GM18498 (cell line): ENCODE data around the gene RS1.

Source experiments
- ATAC-seq: cut with Tn5 transposase; IDR thresholded peaks from one replicate; pipeline ENCODE4 v1.9.1; 2021; ENCODE audit warnings: mild to moderate bottlenecking, moderate library complexity; ENCODE audit not compliant: unreplicated experiment

RS1 gene

GRCh38 chrX:18672008-18672407, at the start of gene RS1:
TSS of gene RS1 (minus strand) at chrX:18672108. CDS start at chrX:18672068, 40 bp downstream.
- ATAC-seq = no peak

- ATAC-seq = no peak
Observed at GRCh38 chrX:18719852-18720251, 47.9 kb upstream of the RS1 start.

- no peak for ATAC-seq
Observed at GRCh38 chrX:18714910-18715309, 43.0 kb upstream of the RS1 start.

- no peak for ATAC-seq
Observed at GRCh38 chrX:18709833-18710232, 37.9 kb upstream of the RS1 start.

- ATAC-seq = no peak
Observed at GRCh38 chrX:18707426-18708049, 35.6 kb upstream of the RS1 start, which contains the start of gene PPEF1. TSS of gene PPEF1 (plus strand) at chrX:18707645. CDS start at chrX:18707781, 136 bp downstream.

GRCh38 chrX:18702362-18703195, 30.7 kb upstream of the RS1 start:
- ATAC-seq = no peak

GRCh38 chrX:18701621-18702361, 29.9 kb upstream of the RS1 start:
- ATAC-seq = no peak

GRCh38 chrX:18698737-18699650, 27.1 kb upstream of the RS1 start:
- no peak for ATAC-seq

- ATAC-seq = no peak
Observed at GRCh38 chrX:18696653-18697052, 24.7 kb upstream of the RS1 start.

- no peak for ATAC-seq
Observed at GRCh38 chrX:18692541-18692940, 20.6 kb upstream of the RS1 start.

- no peak for ATAC-seq
Observed at GRCh38 chrX:18691431-18691830, 19.5 kb upstream of the RS1 start.

GRCh38 chrX:18687856-18688495, 16.1 kb upstream of the RS1 start:
- ATAC-seq = no peak

- no peak for ATAC-seq
Observed at GRCh38 chrX:18682979-18683387, 11.1 kb upstream of the RS1 start.

- ATAC-seq = no peak
Observed at GRCh38 chrX:18681996-18682395, 10.1 kb upstream of the RS1 start.

- ATAC-seq = no peak
Observed at GRCh38 chrX:18677161-18677869, 5.4 kb upstream of the RS1 start.

- no peak for ATAC-seq
Observed at GRCh38 chrX:18676470-18676869, 4.6 kb upstream of the RS1 start.

GRCh38 chrX:18676050-18676449, 4.1 kb upstream of the RS1 start:
- no peak for ATAC-seq

- ATAC-seq = peak; percentile 85
Observed at GRCh38 chrX:18674788-18675735, 3.2 kb upstream of the RS1 start.
